Measurements from ENCODE around the gene PAM.

DNA sequence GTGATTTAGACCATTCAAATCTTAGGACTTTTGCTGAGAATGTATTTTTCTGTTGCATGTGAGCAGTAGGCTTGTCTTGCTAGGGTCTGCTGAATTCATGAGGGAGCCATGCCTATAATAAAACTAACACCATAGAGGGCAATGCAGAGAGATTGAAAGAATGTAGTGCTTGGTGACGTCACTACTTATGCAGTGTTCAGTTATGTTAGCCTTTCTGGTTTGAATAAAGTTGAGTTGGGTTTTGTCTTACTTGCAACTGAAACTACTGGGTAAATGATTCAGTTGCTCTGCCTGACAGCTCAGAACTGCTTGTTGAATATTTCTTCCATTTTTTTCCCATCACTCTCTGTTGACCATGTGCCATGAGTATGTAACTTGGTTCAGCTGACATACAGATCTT, 114.1 kb downstream of the PAM start:
- TF ChIP-seq, protein P1, sequence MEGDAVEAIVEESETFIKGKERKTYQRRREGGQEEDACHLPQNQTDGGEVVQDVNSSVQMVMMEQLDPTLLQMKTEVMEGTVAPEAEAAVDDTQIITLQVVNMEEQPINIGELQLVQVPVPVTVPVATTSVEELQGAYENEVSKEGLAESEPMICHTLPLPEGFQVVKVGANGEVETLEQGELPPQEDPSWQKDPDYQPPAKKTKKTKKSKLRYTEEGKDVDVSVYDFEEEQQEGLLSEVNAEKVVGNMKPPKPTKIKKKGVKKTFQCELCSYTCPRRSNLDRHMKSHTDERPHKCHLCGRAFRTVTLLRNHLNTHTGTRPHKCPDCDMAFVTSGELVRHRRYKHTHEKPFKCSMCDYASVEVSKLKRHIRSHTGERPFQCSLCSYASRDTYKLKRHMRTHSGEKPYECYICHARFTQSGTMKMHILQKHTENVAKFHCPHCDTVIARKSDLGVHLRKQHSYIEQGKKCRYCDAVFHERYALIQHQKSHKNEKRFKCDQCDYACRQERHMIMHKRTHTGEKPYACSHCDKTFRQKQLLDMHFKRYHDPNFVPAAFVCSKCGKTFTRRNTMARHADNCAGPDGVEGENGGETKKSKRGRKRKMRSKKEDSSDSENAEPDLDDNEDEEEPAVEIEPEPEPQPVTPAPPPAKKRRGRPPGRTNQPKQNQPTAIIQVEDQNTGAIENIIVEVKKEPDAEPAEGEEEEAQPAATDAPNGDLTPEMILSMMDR (IDR thresholded peaks at IDR 0.05) = no peak
- TF ChIP-seq POLR2AphosphoS5 (IDR thresholded peaks at IDR 0.05) = no peak
- no peak for TF ChIP-seq EP300 (IDR thresholded peaks at IDR 0.05)
- no peak for TF ChIP-seq POLR2A (IDR thresholded peaks at IDR 0.05)
